ENCODE results near the gene EYA4.

EYA4 gene

GRCh38 chr6:133243723-133244305 is 2.7 kb downstream of the EYA4 start:
- no peak for DNase-seq

GRCh38 chr6:133244519-133244918 is 3.4 kb downstream of the EYA4 start:
- DNase-seq, result no peak

GRCh38 chr6:133245007-133245406 is 3.9 kb downstream of the EYA4 start:
- no peak for DNase-seq

- DNase-seq, result no peak
Measured at GRCh38 chr6:133245422-133245903, 4.3 kb downstream of the EYA4 start.

- no peak for DNase-seq
Measured at GRCh38 chr6:133247581-133247980, 6.4 kb downstream of the EYA4 start.

GRCh38 chr6:133248241-133249001 is 7.3 kb downstream of the EYA4 start:
- DNase-seq, result no peak

GRCh38 chr6:133251688-133252087 is 10.5 kb downstream of the EYA4 start:
- DNase-seq, result no peak

- DNase-seq, result no peak
Measured at GRCh38 chr6:133254552-133255228, 13.5 kb downstream of the EYA4 start.

- DNase-seq, result no peak
Measured at GRCh38 chr6:133257545-133258105, 16.5 kb downstream of the EYA4 start.

GRCh38 chr6:133259561-133259960 is 18.4 kb downstream of the EYA4 start:
- DNase-seq, result no peak

GRCh38 chr6:133262804-133263203 is 21.6 kb downstream of the EYA4 start:
- DNase-seq, result no peak

GRCh38 chr6:133265066-133265465 is 23.9 kb downstream of the EYA4 start:
- DNase-seq, result no peak

GRCh38 chr6:133266186-133266585 is 25.0 kb downstream of the EYA4 start:
- DNase-seq, result no peak

GRCh38 chr6:133268621-133269020 is 27.5 kb downstream of the EYA4 start:
- DNase-seq, result no peak

GRCh38 chr6:133274813-133275212 is 33.7 kb downstream of the EYA4 start:
- DNase-seq, result no peak

GRCh38 chr6:133275213-133275612 is 34.1 kb downstream of the EYA4 start:
- no peak for DNase-seq

GRCh38 chr6:133277228-133277899 is 36.2 kb downstream of the EYA4 start:
- DNase-seq, result no peak

GRCh38 chr6:133277900-133278545 is 36.9 kb downstream of the EYA4 start:
- DNase-seq, result no peak

- no peak for DNase-seq
Measured at GRCh38 chr6:133286765-133287164, 45.6 kb downstream of the EYA4 start.

GRCh38 chr6:133288662-133289061 is 47.5 kb downstream of the EYA4 start:
- DNase-seq, result no peak

GRCh38 chr6:133289733-133290306 is 48.7 kb downstream of the EYA4 start:
- DNase-seq, result no peak

GRCh38 chr6:133290930-133291329 is 49.8 kb downstream of the EYA4 start:
- DNase-seq, result no peak

All from CD4-positive, alpha-beta T cell treated with Interleukin-12 subunit alpha and Interleukin-12 subunit beta, for 1 hour (primary cell).